Measurements from ENCODE around the gene OR2F2. TPM values are rescaled to one million over a fixed set of nuclear protein-coding genes. Genes with fewer than 3 reads are reported as not detected.

OR2F2 gene
- total and polyA plus RNA-seq, 2 experiments from 2014 or later = not detected

DNA sequence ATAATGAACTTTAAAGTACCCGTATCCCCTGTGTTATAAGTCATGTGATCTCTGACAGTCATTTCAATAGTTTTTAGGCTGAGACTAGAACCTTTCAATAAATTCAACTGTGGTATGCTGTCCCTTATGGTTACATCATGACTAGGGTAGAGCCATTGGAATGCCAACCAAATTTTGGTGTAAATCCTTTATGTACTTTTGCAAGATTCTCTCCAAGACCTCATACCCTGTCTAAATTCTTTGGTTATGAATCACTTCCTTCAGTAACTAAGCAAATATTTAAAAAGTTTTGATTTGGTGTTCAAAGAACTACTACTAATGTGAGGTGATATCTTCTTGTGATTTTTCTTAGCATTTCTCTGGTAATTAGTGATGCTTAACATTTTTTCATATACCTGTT lies 44.3 kb downstream of the OR2F2 start:
- peak overlapping the region; percentile 22 for H3K27ac ChIP-seq
- H3K4me2 ChIP-seq (ENCODE audit: unreplicated experiment) = peak overlapping the region; percentile 33
- H3K9me3 ChIP-seq (ENCODE audit: low read depth) = no peaks in the 10 kb centered on the region
- in situ Hi-C loops (cut with MboI) = no loop called here
- H3K27me3 ChIP-seq (replicated peaks; ENCODE audit: insufficient read depth) = no peaks in the 10 kb centered on the region
- H4K20me1 ChIP-seq (ENCODE audit: insufficient read depth) = no peaks in the 10 kb centered on the region
- no peaks in the 10 kb centered on the region for H3K36me3 ChIP-seq (ENCODE audit: low read depth)
- no peaks in the 10 kb centered on the region for H3K79me2 ChIP-seq (ENCODE audit: insufficient read depth)
- no peaks in the 10 kb centered on the region for H3K9me2 ChIP-seq (ENCODE audit: insufficient read depth)
- DNase-seq = peak; percentile 74
- no peak overlapping the region for H3K9ac ChIP-seq
- peaks cover 28% of the 10 kb centered on the region for H3K4me1 ChIP-seq (ENCODE audit: insufficient read depth)
- TF ChIP-seq EZH2 (IDR thresholded peaks at IDR 0.05; ENCODE audit: insufficient read depth, poor library complexity, severe bottlenecking) = no peak
- no peak for TF ChIP-seq EZH2phosphoT487 (IDR thresholded peaks at IDR 0.05; ENCODE audit: insufficient read depth, low read depth)
- WGBS, 2 experiments (ENCODE audit: low coverage in 1 of 2, low lambda C conversion rate in 2 of 2, missing lambda C conversion rate in 2 of 2) = 84 to 93% methylated on average over 1 of the region's 1 CpG
- peaks cover 20% of the 10 kb centered on the region for H3F3A ChIP-seq (ENCODE audit: insufficient read depth)
- no peak overlapping the region for H2AFZ ChIP-seq
- no peak overlapping the region for H3K4me3 ChIP-seq

DNA sequence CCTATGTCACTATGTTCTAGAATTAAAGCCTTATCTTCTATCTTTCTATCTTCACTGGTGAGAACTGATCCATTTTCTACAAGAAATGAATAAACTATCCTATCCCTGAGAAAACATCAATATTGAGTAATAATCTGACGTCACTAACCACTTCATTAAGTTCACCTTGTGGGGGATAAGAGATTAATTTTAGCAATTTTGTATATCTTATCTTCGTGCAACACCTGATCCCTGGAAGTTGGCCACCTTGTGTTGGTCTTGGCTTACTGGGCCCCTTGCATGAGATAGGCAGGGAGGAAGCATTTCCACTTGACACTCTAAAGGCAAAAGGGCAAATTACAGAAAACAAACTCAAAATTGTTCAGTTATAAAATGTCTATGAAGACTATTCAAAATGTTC lies 45.0 kb downstream of the OR2F2 start:
- WGBS, 2 experiments (ENCODE audit: low coverage in 1 of 2, low lambda C conversion rate in 2 of 2, missing lambda C conversion rate in 2 of 2) = 49% methylated on average over 2 of the region's 2 CpGs

DNA sequence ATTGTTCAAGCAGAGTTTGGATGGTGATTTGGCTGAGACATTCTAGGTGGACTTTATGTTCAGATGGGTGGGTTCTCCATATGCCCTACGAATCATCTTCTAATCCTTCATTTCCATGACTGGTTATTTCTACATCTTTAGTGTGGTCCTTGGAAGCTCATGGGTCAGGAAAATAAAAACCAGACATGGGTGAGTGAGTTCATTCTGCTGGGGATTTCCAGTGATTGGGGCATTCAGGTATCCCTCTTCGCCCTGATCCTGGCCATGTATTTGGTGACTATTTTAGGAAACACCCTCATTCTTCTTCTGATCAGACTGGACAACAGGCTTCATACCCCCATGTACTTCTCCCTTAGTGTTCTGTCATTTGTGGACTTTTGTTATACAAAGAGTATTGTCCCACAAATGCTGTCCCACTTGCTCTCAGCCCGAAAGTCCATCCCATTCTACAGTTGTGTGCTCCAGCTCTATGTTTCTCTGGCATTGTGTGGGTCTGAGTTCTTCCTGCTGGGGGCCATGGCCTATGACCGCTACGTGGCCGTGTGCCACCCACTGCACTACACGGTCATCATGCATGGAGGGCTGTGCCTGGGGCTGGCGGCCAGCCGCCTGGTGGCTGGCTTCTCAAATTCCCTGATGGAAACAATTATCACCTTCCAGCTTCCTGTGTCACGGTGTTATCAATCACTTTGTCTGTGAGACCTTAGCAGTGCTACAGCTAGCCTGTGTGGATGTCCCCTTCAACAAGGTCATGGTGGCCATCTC lies 45.9 kb downstream of the OR2F2 start:
- no peaks in the 10 kb centered on the region for H4K20me1 ChIP-seq (ENCODE audit: insufficient read depth)
- H3K4me3 ChIP-seq = no peak overlapping the region
- H3K27me3 ChIP-seq (replicated peaks; ENCODE audit: insufficient read depth) = no peaks in the 10 kb centered on the region
- H3K9me3 ChIP-seq (ENCODE audit: low read depth) = no peaks in the 10 kb centered on the region
- peak; percentile 30 for DNase-seq
- TF ChIP-seq EZH2phosphoT487 (IDR thresholded peaks at IDR 0.05; ENCODE audit: insufficient read depth, low read depth) (no peak), EZH2 (IDR thresholded peaks at IDR 0.05; ENCODE audit: insufficient read depth, poor library complexity, severe bottlenecking) (no peak)
- H3K9me2 ChIP-seq (ENCODE audit: insufficient read depth) = no peaks in the 10 kb centered on the region
- peaks cover 28% of the 10 kb centered on the region for H3K4me1 ChIP-seq (ENCODE audit: insufficient read depth)
- 74 to 77% methylated on average over 10 of the region's 10 CpGs for WGBS, 2 experiments (ENCODE audit: low coverage in 1 of 2, low lambda C conversion rate in 2 of 2, missing lambda C conversion rate in 2 of 2)
- H3K79me2 ChIP-seq (ENCODE audit: insufficient read depth) = no peaks in the 10 kb centered on the region
- H3K27ac ChIP-seq = no peak overlapping the region
- H3K36me3 ChIP-seq (ENCODE audit: low read depth) = no peaks in the 10 kb centered on the region
- no peak overlapping the region for H3K9ac ChIP-seq
- peaks cover 20% of the 10 kb centered on the region for H3F3A ChIP-seq (ENCODE audit: insufficient read depth)
- no peak overlapping the region for H3K4me2 ChIP-seq (ENCODE audit: unreplicated experiment)
- no peak overlapping the region for H2AFZ ChIP-seq
- in situ Hi-C loops (cut with MboI) = no loop called here

More for the DNA sequence above, 45.0 kb downstream of the OR2F2 start:
- DNase-seq = no peak
- in situ Hi-C loops (cut with MboI) = no loop called here
- Histone ChIP-seq H3K36me3 (ENCODE audit: low read depth) (no peaks in the 10 kb centered on the region), H3K27me3 (replicated peaks; ENCODE audit: insufficient read depth) (no peaks in the 10 kb centered on the region), H3K4me3 (no peak overlapping the region), H2AFZ (no peak overlapping the region), H3K9me2 (ENCODE audit: insufficient read depth) (no peaks in the 10 kb centered on the region), H3F3A (ENCODE audit: insufficient read depth) (peaks cover 20% of the 10 kb centered on the region), H3K4me1 (ENCODE audit: insufficient read depth) (peaks cover 28% of the 10 kb centered on the region), H3K9me3 (ENCODE audit: low read depth) (no peaks in the 10 kb centered on the region), H3K79me2 (ENCODE audit: insufficient read depth) (no peaks in the 10 kb centered on the region), H3K9ac (no peak overlapping the region), H3K4me2 (ENCODE audit: unreplicated experiment) (peak overlapping the region; percentile 33), H4K20me1 (ENCODE audit: insufficient read depth) (no peaks in the 10 kb centered on the region), H3K27ac (peak overlapping the region; percentile 22)
- no peak for TF ChIP-seq EZH2phosphoT487 (IDR thresholded peaks at IDR 0.05; ENCODE audit: insufficient read depth, low read depth)

DNA sequence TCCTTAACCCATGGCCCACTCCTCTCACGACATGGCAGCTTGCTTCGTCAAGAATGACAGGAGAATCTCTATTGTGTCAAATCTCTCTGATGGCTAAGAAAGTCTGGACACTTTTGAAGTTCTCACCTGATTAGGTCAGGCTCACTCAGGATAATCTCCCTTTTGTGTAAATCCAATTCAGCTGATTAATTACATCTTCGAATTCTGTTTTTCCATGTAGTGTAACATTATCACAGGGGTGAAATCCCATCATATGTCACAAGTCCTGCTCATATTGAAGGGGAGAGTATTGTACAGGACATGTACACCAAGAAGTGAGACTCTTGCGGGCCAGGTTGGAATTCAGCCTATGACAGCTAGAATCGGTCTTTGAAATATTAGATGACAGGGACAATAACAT lies 48.9 kb downstream of the OR2F2 start:
- no peak overlapping the region for H3K9ac ChIP-seq
- H3F3A ChIP-seq (ENCODE audit: insufficient read depth) = peaks cover 18% of the 10 kb centered on the region
- no peaks in the 10 kb centered on the region for H3K9me2 ChIP-seq (ENCODE audit: insufficient read depth)
- in situ Hi-C loops (cut with MboI) = no loop called here
- H3K79me2 ChIP-seq (ENCODE audit: insufficient read depth) = no peaks in the 10 kb centered on the region
- no peaks in the 10 kb centered on the region for H4K20me1 ChIP-seq (ENCODE audit: insufficient read depth)
- H3K27me3 ChIP-seq (replicated peaks; ENCODE audit: insufficient read depth) = no peaks in the 10 kb centered on the region
- DNase-seq = no peak
- H3K4me1 ChIP-seq (ENCODE audit: insufficient read depth) = peaks cover 39% of the 10 kb centered on the region
- H3K27ac ChIP-seq = no peak overlapping the region
- H3K4me2 ChIP-seq (ENCODE audit: unreplicated experiment) = no peak overlapping the region
- TF ChIP-seq EZH2 (IDR thresholded peaks at IDR 0.05; ENCODE audit: insufficient read depth, poor library complexity, severe bottlenecking) = no peak
- no peak for TF ChIP-seq EZH2phosphoT487 (IDR thresholded peaks at IDR 0.05; ENCODE audit: insufficient read depth, low read depth)
- H2AFZ ChIP-seq = no peak overlapping the region
- WGBS, 2 experiments (ENCODE audit: low coverage in 1 of 2, low lambda C conversion rate in 2 of 2, missing lambda C conversion rate in 2 of 2) = 71 to 73% methylated on average over 5 of the region's 5 CpGs
- H3K4me3 ChIP-seq = no peak overlapping the region
- no peaks in the 10 kb centered on the region for H3K36me3 ChIP-seq (ENCODE audit: low read depth)
- H3K9me3 ChIP-seq (ENCODE audit: low read depth) = no peaks in the 10 kb centered on the region

Other genes with a start within 250 kb of the OR2F2 start
- 0.22 TPM in 1 of 2 replicates, not detected in the other for gene CTAGE6, start 177.5 kb upstream of the OR2F2 start, total RNA-seq (2014; rRNA removed; shearing (Covaris generic))
- gene CTAGE6, start 177.5 kb upstream of the OR2F2 start, polyA plus RNA-seq (2016; fragmentation: Nextera tagmentation; extraction: Ambion mirVana) = not detected in 2 replicates
- gene TCAF1, start 33.1 kb upstream of the OR2F2 start, total RNA-seq (2014; rRNA removed; shearing (Covaris generic)) = 82.9 and 97.0 TPM in 2 replicates
- 46.5 and 47.0 TPM in 2 replicates for gene TCAF1, start 33.1 kb upstream of the OR2F2 start, polyA plus RNA-seq (2016; fragmentation: Nextera tagmentation; extraction: Ambion mirVana)
- gene OR2F1, start 19.6 kb downstream of the OR2F2 start, total RNA-seq (2014; rRNA removed; shearing (Covaris generic)) = not detected in 2 replicates
- gene OR2F1, start 19.6 kb downstream of the OR2F2 start, polyA plus RNA-seq (2016; fragmentation: Nextera tagmentation; extraction: Ambion mirVana) = not detected in 2 replicates
- gene OR6B1, start 65.1 kb downstream of the OR2F2 start, total RNA-seq (2014; rRNA removed; shearing (Covaris generic)) = not detected in 2 replicates
- gene OR6B1, start 65.1 kb downstream of the OR2F2 start, polyA plus RNA-seq (2016; fragmentation: Nextera tagmentation; extraction: Ambion mirVana) = not detected in 2 replicates
- not detected in 2 replicates for gene OR2A5, start 113.7 kb downstream of the OR2F2 start, total RNA-seq (2014; rRNA removed; shearing (Covaris generic))
- not detected in 2 replicates for gene OR2A5, start 113.7 kb downstream of the OR2F2 start, polyA plus RNA-seq (2016; fragmentation: Nextera tagmentation; extraction: Ambion mirVana)
- gene OR2A25, start 134.6 kb downstream of the OR2F2 start, total RNA-seq (2014; rRNA removed; shearing (Covaris generic)) = not detected in 2 replicates
- gene OR2A25, start 134.6 kb downstream of the OR2F2 start, polyA plus RNA-seq (2016; fragmentation: Nextera tagmentation; extraction: Ambion mirVana) = not detected in 2 replicates
- not detected in 2 replicates for gene OR2A12, start 151.0 kb downstream of the OR2F2 start, total RNA-seq (2014; rRNA removed; shearing (Covaris generic))
- not detected in 2 replicates for gene OR2A12, start 151.0 kb downstream of the OR2F2 start, polyA plus RNA-seq (2016; fragmentation: Nextera tagmentation; extraction: Ambion mirVana)
- gene OR2A2, start 174.3 kb downstream of the OR2F2 start, total RNA-seq (2014; rRNA removed; shearing (Covaris generic)) = not detected in 2 replicates
- gene OR2A2, start 174.3 kb downstream of the OR2F2 start, polyA plus RNA-seq (2016; fragmentation: Nextera tagmentation; extraction: Ambion mirVana) = not detected in 2 replicates
- not detected in 2 replicates for gene OR2A14, start 187.9 kb downstream of the OR2F2 start, total RNA-seq (2014; rRNA removed; shearing (Covaris generic))
- gene OR2A14, start 187.9 kb downstream of the OR2F2 start, polyA plus RNA-seq (2016; fragmentation: Nextera tagmentation; extraction: Ambion mirVana) = not detected in 2 replicates
- gene CTAGE4, start 248.2 kb downstream of the OR2F2 start, total RNA-seq (2014; rRNA removed; shearing (Covaris generic)) = 1.3 TPM in 1 of 2 replicates, not detected in the other
- gene CTAGE4, start 248.2 kb downstream of the OR2F2 start, polyA plus RNA-seq (2016; fragmentation: Nextera tagmentation; extraction: Ambion mirVana) = 0.35 and 1.0 TPM in 2 replicates